HG03432 (cell line): ENCODE measurements around the gene TUBB.

Source experiments
- ATAC-seq: cut with Tn5 transposase; IDR thresholded peaks from one replicate; pipeline ENCODE4 v1.9.1; 2021; ENCODE audit warnings: mild to moderate bottlenecking, moderate library complexity; ENCODE audit not compliant: unreplicated experiment

TUBB gene

DNA sequence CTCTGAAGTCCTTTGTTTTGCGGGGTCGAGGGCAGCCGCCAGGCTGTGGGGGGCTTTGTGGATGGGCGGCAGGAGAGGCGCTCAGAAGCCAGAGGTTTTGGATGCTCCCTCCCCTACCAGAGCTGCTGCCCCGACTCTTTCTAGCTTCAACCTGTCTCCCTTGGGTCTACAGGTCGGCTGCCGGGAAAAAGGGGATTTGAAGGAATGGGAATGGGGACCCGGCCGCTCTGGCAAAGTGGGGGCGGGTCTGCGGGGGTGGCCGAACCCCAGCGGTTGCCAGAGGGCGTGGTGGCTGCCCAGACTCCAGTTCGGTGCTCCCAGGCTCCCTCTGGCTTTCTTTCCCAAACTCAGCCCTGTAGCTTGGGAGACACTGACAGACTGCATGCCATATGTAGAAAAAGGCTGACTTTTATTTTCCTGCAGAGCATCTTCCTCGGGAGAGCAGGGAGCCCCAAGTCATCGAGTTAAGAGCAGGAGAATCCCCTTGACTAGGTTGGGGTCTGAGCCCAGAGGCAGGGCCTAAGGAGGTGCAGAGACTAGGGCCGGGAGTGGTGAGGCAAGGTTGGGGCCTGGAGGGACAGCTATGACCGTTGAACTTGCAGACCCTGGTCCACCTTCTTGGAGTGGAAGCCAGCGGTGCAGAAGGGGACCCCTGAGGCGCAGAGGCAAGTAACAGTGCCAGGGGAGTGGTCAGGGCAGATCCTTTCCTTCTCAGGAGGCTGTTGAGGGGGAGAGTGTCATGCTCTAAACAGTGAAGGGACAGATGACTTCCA lies 32.3 kb upstream of the TUBB start:
- ATAC-seq: no peak

DNA sequence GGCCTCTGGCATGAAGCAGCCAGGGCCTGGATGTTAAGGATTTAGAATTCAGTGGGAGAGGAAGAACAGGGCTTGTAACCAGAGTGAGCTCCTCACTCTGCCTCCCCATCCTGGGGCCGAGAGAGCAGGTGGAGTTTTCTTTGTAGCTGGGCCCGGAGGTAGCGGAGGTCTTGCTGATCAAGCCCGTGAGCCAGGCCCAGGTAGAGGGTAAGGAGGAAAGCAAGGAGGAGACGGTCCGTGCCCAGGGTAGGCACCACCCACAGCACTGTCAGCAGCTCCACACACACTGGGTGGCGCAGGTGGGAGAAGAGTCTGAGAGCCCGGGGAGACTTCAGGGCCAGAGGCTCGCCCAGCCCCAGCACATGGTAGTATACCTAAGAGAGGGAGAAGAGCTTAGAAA lies 31.6 kb upstream of the TUBB start:
- ATAC-seq: no peak

DNA sequence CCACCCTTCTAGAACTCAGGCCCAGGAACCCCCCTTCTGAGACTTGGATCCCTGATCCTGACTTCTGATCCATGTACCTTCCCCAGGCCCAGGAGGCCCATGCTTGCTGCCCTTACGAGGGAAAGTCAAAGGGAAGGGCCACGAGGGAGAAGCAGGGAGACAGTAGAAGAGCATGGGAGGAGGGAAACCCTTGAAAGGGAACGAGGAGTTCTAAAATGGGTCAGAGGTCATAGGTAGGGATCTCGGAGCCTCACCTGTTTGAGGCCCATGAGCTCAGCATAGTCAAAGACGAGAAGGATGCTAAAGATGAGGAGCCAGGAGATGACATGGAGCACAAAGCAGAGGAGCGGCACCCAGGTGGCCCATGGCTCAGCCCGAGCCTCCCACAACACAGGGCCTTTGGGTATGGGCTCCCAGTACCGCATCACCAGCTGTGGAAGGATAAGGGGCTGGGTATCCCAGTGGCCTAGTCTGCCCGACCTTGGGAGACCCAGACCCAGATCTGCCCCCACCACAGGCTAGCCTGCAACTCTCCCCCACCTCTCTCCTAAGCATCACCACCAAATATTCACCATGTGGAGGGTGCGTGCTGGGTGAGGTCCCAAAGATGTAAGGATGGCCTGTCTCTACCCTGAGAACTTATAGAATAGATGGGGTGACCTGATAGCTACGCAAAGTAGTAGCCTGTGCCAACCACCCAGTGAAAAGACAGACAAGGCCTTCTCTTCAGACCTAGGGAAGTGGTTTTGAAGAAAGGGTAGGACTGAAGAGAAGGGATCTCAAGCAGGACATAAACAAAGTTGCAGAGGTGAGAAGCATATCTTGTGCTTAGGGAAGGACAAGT lies 30.9 kb upstream of the TUBB start:
- ATAC-seq: no peak

DNA sequence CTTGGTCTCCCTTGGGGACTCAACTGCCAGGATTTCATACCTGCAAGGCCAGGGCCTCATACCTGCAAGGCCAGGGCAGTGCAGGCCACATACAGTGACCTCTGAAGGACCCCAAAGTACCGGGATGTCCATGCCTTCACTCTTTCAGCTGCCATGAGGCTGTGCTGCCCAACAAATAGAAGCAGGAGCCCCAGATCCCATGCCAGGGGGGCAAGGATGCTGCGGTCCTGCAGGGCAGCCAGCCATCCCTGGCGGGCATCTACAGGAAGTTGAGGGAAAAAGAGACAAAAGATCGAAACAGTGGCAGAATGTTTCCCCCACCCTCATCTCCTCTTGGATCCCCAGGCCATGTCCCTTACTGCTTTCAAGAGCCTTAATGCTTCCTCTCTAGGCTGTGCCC lies 30.2 kb upstream of the TUBB start:
- ATAC-seq: no peak

DNA sequence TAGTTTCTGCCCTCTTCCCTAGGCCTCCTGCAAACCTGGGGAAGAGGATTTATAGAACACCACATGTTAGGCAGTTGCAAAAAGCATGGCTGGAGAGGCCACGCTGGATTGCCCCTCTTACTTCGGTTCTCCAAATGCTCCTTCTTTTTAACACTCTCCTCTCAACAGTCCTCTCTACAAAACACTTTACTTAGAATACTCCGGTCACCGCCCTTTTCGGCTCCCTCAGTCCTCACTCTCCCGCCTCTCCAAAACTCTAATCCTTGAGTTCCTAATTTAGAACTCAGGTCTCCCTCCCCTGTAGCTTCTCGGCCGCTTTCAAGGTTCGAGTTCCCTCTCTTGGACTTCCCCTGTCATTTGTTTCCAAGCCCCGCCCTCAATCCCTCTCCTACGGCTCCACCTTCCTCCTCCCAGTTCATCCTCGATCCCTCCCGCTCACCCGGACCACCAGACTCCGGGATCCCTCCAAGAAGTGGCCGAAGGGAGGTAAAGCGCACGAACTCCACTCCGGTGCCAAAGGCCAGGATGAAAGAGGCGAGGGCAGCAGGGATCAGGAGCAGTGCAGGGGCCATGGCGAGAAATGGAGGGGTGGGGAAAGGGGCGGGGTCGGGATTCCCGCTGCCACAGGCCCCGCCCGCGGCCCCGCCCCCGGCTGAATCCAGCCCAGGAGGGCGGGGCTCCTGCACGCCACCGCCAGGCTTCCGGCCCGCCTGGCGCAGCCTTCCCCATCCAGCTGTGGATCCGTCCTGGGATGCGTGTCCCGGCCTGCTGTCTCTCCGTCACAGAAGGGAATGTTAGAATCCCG lies 29.5 kb upstream of the TUBB start, which contains the start of gene NRM:
Gene NRM, minus strand, starts transcription at position 582 of the 805 bp plus-strand sequence. Its CDS starts 10 bp downstream, at position 572.
- ATAC-seq: peak; percentile 33

DNA sequence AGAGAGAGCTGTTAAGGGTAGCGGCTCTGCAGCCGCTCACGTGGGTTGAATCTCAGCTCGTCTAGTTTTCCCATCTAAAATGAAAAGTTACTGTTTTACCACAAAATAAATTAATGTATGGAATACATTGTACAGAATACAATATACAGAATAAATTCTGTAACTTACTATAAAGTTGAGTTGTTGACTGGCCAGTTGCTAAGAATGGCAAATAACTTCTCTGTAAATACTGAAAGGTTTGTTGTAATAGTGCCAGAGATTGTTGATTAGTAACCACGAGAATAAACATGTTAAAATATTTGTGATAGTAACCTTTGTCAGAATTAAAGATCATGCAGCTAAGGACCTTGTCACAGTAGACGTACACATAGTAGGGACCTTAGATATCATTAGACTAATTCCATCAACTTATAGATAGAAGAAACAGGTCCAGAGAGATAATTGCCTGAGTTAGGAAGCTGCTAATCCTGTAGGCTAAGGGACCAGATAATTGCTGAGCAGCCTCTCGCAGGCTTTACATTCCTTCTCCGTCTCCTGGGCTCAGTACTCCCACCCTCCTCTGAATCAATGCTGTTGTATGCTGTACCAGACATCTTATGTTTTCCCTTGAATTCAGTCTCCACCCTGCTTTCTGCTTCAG lies 28.8 kb upstream of the TUBB start:
- no peak for ATAC-seq

DNA sequence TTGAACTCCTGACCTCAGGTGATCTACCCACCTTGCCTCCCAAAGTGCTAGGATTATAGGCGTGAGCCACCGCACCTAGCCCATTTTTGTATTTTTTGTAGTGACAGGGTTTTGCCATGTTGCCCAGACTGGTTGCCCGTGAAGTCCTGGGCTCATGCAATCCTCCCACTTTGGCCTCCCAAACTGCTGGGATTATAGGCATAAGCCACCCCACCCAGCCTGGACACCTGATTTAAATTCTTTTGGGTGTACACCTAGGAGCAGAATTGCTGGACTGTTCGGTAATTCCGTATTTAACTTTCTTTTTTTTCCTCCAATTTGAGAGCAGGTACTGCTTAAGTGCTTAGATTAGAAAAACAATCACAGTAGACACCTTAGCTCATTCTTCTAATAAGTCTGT lies 23.7 kb upstream of the TUBB start:
- ATAC-seq: no peak

DNA sequence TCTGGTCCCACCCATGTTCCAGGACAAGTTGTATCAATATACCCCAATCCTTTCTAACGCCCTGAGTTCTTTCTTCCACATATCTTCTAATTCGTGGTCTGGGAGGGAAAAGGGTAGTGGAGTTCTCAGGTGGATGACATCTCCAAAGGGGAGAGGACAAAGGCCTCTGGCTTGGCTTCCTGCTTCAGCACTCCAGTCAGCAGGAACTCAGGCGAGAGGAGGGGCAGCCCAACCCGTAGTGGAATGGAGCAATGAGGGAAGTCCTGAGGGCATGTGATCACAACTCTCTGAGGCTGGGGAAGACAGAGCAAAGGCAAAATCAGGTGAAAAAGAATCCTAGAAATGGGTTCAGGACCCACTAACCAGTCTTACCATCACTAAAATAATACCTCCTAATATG lies 19.8 kb upstream of the TUBB start:
- no peak for ATAC-seq

DNA sequence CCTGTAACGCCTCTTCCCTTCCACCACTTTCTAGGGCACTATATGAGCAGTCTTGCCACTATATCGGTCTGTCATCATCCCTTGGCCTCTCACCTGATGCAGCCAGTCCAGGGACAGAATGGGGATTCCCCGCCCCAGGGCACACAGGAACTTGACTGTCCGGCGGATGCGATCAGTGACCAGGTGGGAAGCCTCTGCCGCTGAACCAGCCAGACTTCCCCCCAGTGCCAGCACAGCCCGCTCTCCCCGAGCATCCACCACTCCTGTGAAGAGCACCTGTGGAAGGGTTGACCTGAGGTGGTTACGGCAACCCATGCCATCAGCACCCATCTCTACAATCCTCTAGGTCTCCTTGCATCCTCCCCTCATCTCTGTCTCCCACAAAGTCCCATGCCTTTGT lies 17.1 kb upstream of the TUBB start:
- ATAC-seq: no peak

DNA sequence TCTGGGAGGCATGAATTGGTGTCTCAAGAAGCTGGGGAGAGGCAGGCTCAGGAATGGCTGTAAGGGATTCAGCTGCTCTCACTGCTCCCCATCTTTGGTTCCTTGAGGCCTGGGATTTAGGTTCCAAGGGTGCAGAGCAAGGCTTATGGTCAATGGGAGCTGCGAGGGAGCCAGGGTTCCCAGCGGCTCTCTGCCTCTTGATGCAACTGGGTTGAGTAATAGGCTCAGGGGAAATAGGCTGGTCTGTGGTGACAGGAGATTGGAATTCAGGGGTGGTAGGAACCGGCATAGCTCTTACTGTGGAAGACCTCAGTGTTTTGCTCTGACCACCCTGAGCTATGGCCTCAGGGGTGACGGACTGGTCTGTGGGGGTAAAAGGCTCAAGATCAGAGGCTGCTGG lies 16.3 kb upstream of the TUBB start:
- ATAC-seq: no peak

DNA sequence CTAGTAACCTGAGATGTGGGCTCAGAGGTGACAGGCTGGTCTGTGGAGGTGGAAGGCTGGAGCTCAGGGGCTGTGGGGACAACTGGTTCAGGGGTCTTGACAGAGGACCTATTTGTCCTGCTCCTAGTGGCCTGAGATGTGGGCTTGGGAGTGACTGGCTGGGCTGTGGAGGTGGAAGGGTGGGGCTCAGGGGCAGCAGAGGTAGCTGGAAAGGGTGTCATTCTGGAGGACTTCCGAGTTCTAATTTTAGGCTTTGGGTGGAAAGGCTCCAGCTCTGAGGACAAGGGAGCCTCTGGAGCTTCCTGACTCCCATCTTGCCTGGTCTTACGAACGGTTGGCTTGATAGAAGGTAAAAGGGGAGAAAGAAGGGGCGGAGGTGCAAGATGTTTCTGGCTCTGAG lies 14.5 kb upstream of the TUBB start:
- no peak for ATAC-seq

DNA sequence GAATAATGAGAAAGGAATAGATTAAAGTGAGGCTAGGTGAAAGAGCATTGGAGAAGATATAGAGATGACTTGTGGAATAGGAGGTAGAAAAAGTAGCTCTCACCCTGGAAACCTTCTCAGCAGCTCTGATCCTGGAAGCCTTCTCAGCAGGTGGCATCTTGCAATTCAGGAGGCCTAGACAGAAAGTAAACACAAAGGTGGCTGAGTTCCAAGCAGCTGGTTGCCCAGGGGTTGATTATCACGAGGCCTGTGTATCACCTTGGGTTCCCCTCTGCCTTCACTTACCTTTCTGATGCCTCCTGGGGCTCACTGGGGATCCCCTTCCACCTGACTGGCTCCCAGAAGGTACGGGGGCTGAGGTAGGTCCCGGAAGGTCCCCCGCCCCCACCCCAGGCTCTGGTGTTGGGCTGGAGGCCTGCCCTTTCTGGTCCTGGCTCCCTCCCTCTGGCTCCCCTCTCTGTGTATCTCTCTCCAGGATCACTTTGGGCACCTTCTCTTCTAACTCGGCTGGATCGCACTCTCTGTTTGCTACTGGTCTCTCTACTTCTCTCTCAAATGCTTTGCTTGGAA lies 12.8 kb upstream of the TUBB start:
- ATAC-seq: no peak

DNA sequence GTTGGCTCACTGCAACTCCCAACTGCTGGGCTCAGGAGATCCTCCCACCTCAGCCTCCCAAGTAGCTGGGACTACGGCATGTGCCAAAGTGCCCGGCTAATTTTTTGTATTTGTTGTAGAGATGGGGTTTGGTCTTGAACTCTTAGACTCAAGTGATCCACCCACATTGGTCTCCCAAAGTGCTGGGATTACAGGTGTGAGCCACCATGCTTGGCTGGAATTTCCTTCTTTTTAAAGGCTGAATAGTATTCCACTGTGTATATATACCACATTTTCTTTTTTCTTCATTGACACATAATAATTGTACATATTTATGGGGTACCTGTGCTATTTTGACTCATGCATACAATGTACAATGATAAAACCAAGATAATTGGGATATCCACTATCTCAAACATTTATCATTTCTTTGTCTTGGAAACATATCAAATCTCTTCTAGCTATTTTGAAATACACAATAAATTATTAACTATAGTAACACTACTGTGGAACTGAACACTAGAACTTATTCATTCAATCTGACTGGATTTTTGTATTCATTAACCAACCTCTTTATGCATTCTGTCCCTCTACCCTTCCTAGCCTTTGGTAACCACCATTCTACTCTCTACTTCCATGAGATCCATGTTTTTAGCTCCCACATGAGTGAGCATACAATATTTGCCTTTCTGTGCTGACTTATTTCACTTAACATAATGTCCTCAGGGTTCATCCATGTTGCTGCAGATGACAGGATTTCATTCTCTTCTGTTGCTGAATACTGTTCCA lies 10.9 kb upstream of the TUBB start:
- ATAC-seq: no peak

DNA sequence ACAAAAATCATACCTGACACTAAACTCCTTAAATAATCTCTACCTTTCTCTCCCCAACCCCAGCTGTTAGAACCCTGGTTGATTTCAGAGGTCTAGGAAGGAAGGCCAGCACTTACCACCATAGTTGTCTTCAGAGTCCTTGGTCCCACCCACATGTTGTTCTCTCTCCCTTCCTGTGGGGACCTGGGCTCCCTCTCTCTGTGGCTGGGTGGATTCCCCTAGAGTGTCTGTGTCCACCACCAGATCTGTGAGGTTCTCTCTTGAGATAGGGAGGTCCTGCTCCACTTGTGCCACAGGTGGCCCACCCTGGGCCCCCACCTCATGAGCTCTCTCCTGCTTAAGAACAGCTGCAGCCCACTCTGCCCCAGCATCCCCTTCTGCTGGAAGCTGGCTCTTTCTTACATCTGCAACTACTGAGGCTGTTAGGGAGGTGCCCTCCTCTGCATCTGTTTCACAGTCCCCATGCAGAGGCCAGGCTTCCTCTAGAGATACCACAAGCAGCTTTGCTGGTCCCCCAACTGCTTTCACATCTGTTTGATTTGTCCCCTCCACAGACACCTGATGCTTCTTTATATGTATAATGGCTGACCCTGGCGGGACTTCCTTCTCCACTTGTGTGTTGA lies 8.3 kb upstream of the TUBB start:
- no peak for ATAC-seq

DNA sequence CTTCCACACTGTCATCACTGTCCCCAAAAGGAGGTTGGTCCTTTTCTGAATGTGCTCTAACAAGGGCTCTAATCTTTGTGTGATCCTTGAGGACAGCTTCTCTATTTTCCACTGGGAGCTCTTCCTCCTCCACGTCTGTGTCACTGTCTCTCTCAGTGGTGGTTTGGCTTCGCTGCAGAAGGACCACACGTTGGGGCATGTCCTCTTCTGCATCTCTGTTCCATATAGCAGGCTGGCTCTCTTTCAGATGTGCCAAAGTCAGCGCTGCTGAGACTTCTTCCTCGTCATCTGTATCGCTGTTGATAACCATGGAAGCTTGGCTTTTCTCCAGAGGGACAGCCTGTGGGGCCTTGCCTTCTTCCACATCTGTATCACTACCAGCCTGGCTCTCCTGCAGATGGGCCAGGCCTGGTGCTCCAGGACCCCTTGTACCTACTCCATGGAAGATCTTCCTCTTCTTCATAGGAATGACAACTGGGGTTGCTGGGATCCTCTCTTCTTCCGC lies 7.7 kb upstream of the TUBB start:
- no peak for ATAC-seq

DNA sequence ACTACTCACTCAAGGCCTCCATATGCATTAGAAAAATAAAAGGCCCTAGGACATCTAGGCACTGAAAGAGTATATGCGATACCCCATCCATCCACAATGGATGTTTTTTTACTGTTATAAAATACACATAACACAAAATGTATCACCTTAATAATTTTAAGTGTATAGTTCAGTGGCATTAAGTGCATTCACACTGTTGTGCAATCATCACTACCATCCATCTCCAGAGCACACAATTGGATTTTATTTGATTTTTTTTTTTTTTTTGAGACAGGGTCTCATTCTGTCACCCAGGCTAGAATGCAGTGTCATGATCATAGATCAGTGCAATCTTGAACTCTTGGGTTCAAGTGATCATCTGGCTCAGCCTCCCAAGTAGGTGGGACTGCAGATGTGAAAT lies 5.9 kb upstream of the TUBB start:
- no peak for ATAC-seq

DNA sequence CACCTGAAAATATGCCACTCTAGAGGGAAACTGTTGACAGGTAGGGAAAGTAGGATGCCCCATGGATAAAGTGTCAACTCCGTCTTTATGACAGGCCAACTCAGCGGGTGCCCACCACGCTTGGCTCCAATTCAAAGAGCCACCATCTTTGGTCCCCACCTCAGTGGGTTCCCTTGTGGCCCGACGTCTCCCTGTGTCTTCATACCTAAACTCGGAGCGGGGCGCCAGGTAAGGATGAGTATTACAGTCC lies 3.3 kb upstream of the TUBB start:
- ATAC-seq: no peak

DNA sequence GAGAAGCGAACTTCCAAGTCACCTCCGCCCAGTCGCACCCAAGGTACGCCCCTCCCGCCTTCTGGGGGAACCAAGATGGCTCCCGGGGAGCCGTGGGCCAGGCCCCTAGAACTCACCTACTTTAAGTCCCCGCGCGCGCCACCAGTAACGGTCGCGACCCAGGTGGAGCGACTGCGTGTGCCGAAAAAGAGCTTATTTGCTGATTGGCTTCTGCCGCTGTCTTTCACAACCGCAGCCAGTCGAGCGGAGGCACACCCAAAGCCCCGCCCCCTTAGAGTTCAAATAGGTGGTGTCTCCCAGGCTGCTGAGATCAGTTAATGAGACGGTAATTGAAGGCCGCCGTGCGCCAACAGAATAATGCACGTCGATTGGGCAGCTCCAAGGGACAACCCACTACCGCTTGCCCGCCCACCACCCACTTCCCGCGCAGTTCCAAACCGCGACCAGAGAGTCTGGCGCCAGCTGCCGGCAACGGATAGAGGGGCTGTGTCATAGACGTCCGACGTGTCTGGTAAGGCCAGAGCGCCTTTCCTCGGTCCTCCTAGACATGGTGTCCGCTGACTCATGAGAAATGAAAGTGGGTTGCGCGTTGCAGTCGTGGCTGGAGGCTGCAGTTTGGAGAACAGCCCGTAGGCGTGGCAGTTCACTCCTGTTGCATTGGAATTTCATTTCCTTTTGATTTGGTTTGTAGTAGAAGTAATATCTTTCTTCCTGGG lies 2.9 kb upstream of the TUBB start, which contains the start of gene MDC1:
Gene MDC1, minus strand, starts transcription at position 153 of the 716 bp plus-strand sequence. CDS start 2,106 bp downstream, outside the sequence.
- peak; percentile 67 for ATAC-seq
